ENCODE data around the gene ADORA1. TPM values are rescaled to one million over a fixed set of nuclear protein-coding genes. Genes with fewer than 3 reads are reported as not detected.

Gene ADORA1
- total and polyA plus RNA-seq, 10 of the 15 experiments (the other 5 are each of a cell fraction or from before 2014, with no cell fraction given) = not detected

GRCh38 chr1:203196371-203196770 is 68.8 kb downstream of the ADORA1 start (continued):
- TF ChIP-seq ATF2 (IDR thresholded peaks at IDR 0.05; ENCODE audit: low read length) = no peak
- no peak for TF ChIP-seq KAT2A (conservative IDR thresholded peaks at IDR 0.05; ENCODE audit: control insufficient read depth, low read depth, low read length)
- TF ChIP-seq CEBPZ (IDR thresholded peaks at IDR 0.05; ENCODE audit: low read depth, low read length) = no peak
- no peak for TF ChIP-seq MLLT1 (IDR thresholded peaks at IDR 0.05)
- TF ChIP-seq ZNF24 (IDR thresholded peaks at IDR 0.05) = no peak

- no TSS peak for BruUV-seq (replicated peaks)
- DNase-seq (ENCODE audit: low read depth, low spot score) (no peak), ATAC-seq (no peak), FAIRE-seq (no peak)
- Histone ChIP-seq H3K9ac (ENCODE audit: control insufficient read depth, insufficient read depth, low read length) (no peak overlapping the region), H3K4me3 (no peak overlapping the region), H3K79me2 (ENCODE audit: control insufficient read depth, insufficient read depth, low read length) (no peaks in the 10 kb centered on the region), H3K4me2 (ENCODE audit: control insufficient read depth, insufficient read depth) (no peak overlapping the region), H3K4me1 (ENCODE audit: control insufficient read depth, insufficient read depth, low read length) (no peaks in the 10 kb centered on the region), H3K27ac (ENCODE audit: control insufficient read depth, insufficient read depth) (no peak overlapping the region), H3K36me3 (ENCODE audit: control insufficient read depth in 2 of 2, insufficient read depth in 2 of 2, low read length in 1 of 2) (no peaks in the 10 kb centered on the region), H3K9me3 (replicated peaks; ENCODE audit: control insufficient read depth, insufficient read depth, low read length) (no peaks in the 10 kb centered on the region), H2AFZ (ENCODE audit: control insufficient read depth, low read depth, low read length) (no peak overlapping the region), H4K20me1 (ENCODE audit: control insufficient read depth, insufficient read depth) (no peaks in the 10 kb centered on the region), H3K27me3 (replicated peaks in 1 of 2; ENCODE audit: control insufficient read depth in 2 of 2, insufficient read depth in 2 of 2, low read length in 1 of 2) (peaks cover 0 to 5% of the 10 kb centered on the region in 2 experiments; a peak in 2 of 4 replicates)
- WGBS (ENCODE audit: insufficient coverage, insufficient replicate concordance, low lambda C conversion rate, missing lambda C conversion rate) = 7% methylated on average over 3 of the region's 3 CpGs
- TF ChIP-seq ZNF384 (IDR thresholded peaks at IDR 0.05; ENCODE audit: borderline replicate concordance, low read depth, low read length) (no peak), MEF2A (IDR thresholded peaks at IDR 0.05; ENCODE audit: insufficient read depth, low read depth, low read length) (no peak), BRCA1 (IDR thresholded peaks at IDR 0.05; ENCODE audit: low read depth, low read length) (no peak), FOXM1 (IDR thresholded peaks at IDR 0.05; ENCODE audit: low read depth, low read length) (no peak), NFYB (IDR thresholded peaks at IDR 0.05; ENCODE audit: insufficient read depth, low read depth, low read length) (no peak), USF1 (IDR thresholded peaks at IDR 0.05; ENCODE audit: borderline replicate concordance, extremely low read length, insufficient read depth, low read depth, low read length) (no peak), NRF1 (conservative IDR thresholded peaks at IDR 0.05; ENCODE audit: low read depth, low read length) (no peak), SMC3 (IDR thresholded peaks at IDR 0.05; ENCODE audit: borderline replicate concordance, low read length) (no peak)
- in situ Hi-C loops (cut with MboI) = no loop called here
- CTCF ChIA-PET = interaction anchor here (0.9 kb wide), 1 partner anchor 25 kb away, joined by 4 read pairs; no protein-coding TSS in a partner anchor
- SMC1A ChIA-PET (ENCODE audit: uncharacterized antibody, unreplicated experiment) = no interaction called here
- intact Hi-C loops (cut with micrococcal nuclease; ENCODE audit: unreplicated experiment) = no loop called here
- POLR2A ChIA-PET = no interaction called here
- RAD21 ChIA-PET (ENCODE audit: unreplicated experiment) = no interaction called here
These were observed 70.1 kb downstream of the ADORA1 start for GRCh38 chr1:203197625-203198024.

All from GM12878 (cell line).